ENCODE measurements around the gene QARS1. TPM values are rescaled to one million over a fixed set of nuclear protein-coding genes. Genes with fewer than 3 reads are reported as not detected.

Gene QARS1
- total and polyA plus RNA-seq, 2 of the 13 experiments (the other 11 are each of a cell fraction or from before 2014, with no cell fraction given): 307 to 327 TPM

- no peak for TF ChIP-seq XBP1 (CRISPR knock-in tag; IDR thresholded peaks at IDR 0.05)
- 0 out of 2 replicates have a peak, but pooled peaks have one; percentile 45 for TF ChIP-seq POGZ (CRISPR knock-in tag; IDR thresholded peaks at IDR 0.05)
- no peak for TF ChIP-seq HNRNPK (IDR thresholded peaks at IDR 0.05; ENCODE audit: low read depth, low read length, poor library complexity, severe bottlenecking)
- TF ChIP-seq DMAP1 (CRISPR knock-in tag; IDR thresholded peaks at IDR 0.05): no peak
- TF ChIP-seq GTF3A (CRISPR knock-in tag; conservative IDR thresholded peaks at IDR 0.05): no peak
- peak; percentile 68; the same call in 1 of the 2 replicates for TF ChIP-seq NR1H2 (CRISPR knock-in tag; IDR thresholded peaks at IDR 0.05; ENCODE audit: borderline replicate concordance, low read depth)
- no peak for TF ChIP-seq ZNF709 (CRISPR knock-in tag; IDR thresholded peaks at IDR 0.05)
- TF ChIP-seq ZNF772 (CRISPR knock-in tag; IDR thresholded peaks at IDR 0.05): no peak
- no peak for TF ChIP-seq ZUFSP (CRISPR knock-in tag; IDR thresholded peaks at IDR 0.05; ENCODE audit: borderline replicate concordance)
- peak; percentile 53; the same call in 1 of the 2 replicates for TF ChIP-seq HOXA3 (CRISPR knock-in tag; IDR thresholded peaks at IDR 0.05)
- 0 out of 2 replicates have a peak, but pooled peaks have one; percentile 39 for TF ChIP-seq KDM1A (CRISPR knock-in tag; IDR thresholded peaks at IDR 0.05)
- no peak for TF ChIP-seq ATF7 (IDR thresholded peaks at IDR 0.05)
- no peak for TF ChIP-seq ATF7 (CRISPR knock-in tag; IDR thresholded peaks at IDR 0.05)
- TF ChIP-seq ZSCAN12 (CRISPR knock-in tag; IDR thresholded peaks at IDR 0.05): no peak
- TF ChIP-seq ZNF235 (CRISPR knock-in tag; IDR thresholded peaks at IDR 0.05; ENCODE audit: borderline replicate concordance): no peak
- TF ChIP-seq PHB2 (IDR thresholded peaks at IDR 0.05; ENCODE audit: partially characterized antibody): no peak
- TF ChIP-seq ZNF431 (CRISPR knock-in tag; IDR thresholded peaks at IDR 0.05; ENCODE audit: borderline replicate concordance, low read depth): peak; percentile 63; the same call in 1 of the 2 replicates
- no peak for TF ChIP-seq KDM4B (CRISPR knock-in tag; IDR thresholded peaks at IDR 0.05)
- peak; percentile 28 for TF ChIP-seq SALL1 (CRISPR knock-in tag; IDR thresholded peaks at IDR 0.05)
- no peak for TF ChIP-seq AKAP8 (CRISPR knock-in tag; IDR thresholded peaks at IDR 0.05)
- no peak for TF ChIP-seq KMT2A (CRISPR knock-in tag; IDR thresholded peaks at IDR 0.05)
- no peak for TF ChIP-seq ZNF17 (CRISPR knock-in tag; IDR thresholded peaks at IDR 0.05)
- no peak for TF ChIP-seq KDM6A (CRISPR knock-in tag; IDR thresholded peaks at IDR 0.05; ENCODE audit: low read depth)
- no peak for TF ChIP-seq MYNN (CRISPR knock-in tag; IDR thresholded peaks at IDR 0.05; ENCODE audit: low read depth)
- TF ChIP-seq ZNF576 (CRISPR knock-in tag; IDR thresholded peaks at IDR 0.05): no peak
- no peak for TF ChIP-seq ZNF333 (CRISPR knock-in tag; IDR thresholded peaks at IDR 0.05; ENCODE audit: borderline replicate concordance)
- TF ChIP-seq HBP1 (CRISPR knock-in tag; IDR thresholded peaks at IDR 0.05; ENCODE audit: low read depth): no peak
These were observed 30.1 kb upstream of the QARS1 start (continued) for GRCh38 chr3:49134471-49135265.
